ENCODE data around the gene PSORS1C2. TPM values are rescaled to one million over a fixed set of nuclear protein-coding genes. Genes with fewer than 3 reads are reported as not detected.

The PSORS1C2 gene
- polyA plus RNA-seq, 1 of the 3 experiments (the other 2 are of a cell fraction): not detected

GRCh38 chr6:31090275-31090972, 48.4 kb downstream of the PSORS1C2 start (continued):
- TF ChIP-seq, protein P1, sequence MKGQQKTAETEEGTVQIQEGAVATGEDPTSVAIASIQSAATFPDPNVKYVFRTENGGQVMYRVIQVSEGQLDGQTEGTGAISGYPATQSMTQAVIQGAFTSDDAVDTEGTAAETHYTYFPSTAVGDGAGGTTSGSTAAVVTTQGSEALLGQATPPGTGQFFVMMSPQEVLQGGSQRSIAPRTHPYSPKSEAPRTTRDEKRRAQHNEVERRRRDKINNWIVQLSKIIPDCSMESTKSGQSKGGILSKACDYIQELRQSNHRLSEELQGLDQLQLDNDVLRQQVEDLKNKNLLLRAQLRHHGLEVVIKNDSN (IDR thresholded peaks at IDR 0.05; ENCODE audit: borderline replicate concordance, low read depth): no peak
- TF ChIP-seq GATA2 (CRISPR knock-in tag; IDR thresholded peaks at IDR 0.05): no peak
- TF ChIP-seq, protein P2, sequence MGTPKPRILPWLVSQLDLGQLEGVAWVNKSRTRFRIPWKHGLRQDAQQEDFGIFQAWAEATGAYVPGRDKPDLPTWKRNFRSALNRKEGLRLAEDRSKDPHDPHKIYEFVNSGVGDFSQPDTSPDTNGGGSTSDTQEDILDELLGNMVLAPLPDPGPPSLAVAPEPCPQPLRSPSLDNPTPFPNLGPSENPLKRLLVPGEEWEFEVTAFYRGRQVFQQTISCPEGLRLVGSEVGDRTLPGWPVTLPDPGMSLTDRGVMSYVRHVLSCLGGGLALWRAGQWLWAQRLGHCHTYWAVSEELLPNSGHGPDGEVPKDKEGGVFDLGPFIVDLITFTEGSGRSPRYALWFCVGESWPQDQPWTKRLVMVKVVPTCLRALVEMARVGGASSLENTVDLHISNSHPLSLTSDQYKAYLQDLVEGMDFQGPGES (IDR thresholded peaks at IDR 0.05; ENCODE audit: low read depth, low read length): no peak
- TF ChIP-seq FOXM1 (IDR thresholded peaks at IDR 0.05; ENCODE audit: low read depth): no peak
- no peak for TF ChIP-seq ZBTB33 (IDR thresholded peaks at IDR 0.05; ENCODE audit: borderline replicate concordance, low read depth)

Small RNAs within 50 kb of the gene (small RNA-seq; reads per million reads assigned to genes)
- gene POLR2LP1: 0 reads per million in 7 experiments

Other genes starting within 250 kb of the PSORS1C2 start
- 30.7 and 34.9 TPM in 2 replicates for gene GTF2H4, start 230.9 kb downstream of the PSORS1C2 start, polyA plus RNA-seq (2012; rRNA removed)
- 31.2 TPM in 2 replicates for gene VARS2, start 224.8 kb downstream of the PSORS1C2 start, polyA plus RNA-seq (2012; rRNA removed)
- gene SFTA2, start 206.9 kb downstream of the PSORS1C2 start, polyA plus RNA-seq (2012; rRNA removed): not detected in 2 replicates
- not detected in 2 replicates for gene MUCL3, start 198.1 kb downstream of the PSORS1C2 start, polyA plus RNA-seq (2012; rRNA removed)
- gene MUC21, start 155.3 kb downstream of the PSORS1C2 start, polyA plus RNA-seq (2012; rRNA removed): not detected in 2 replicates
- gene MUC22, start 128.6 kb downstream of the PSORS1C2 start, polyA plus RNA-seq (2012; rRNA removed): 0.12 and 0.13 TPM in 2 replicates
- not detected in 2 replicates for gene C6orf15, start 26.5 kb downstream of the PSORS1C2 start, polyA plus RNA-seq (2012; rRNA removed)
- 3.0 and 3.1 TPM in 2 replicates for gene PSORS1C1, start 24.3 kb downstream of the PSORS1C2 start, polyA plus RNA-seq (2012; rRNA removed)
- 0.02 TPM in 1 of 2 replicates, not detected in the other for gene CDSN, start 18.6 kb downstream of the PSORS1C2 start, polyA plus RNA-seq (2012; rRNA removed)
- 15.5 and 18.7 TPM in 2 replicates for gene CCHCR1, start 18.7 kb upstream of the PSORS1C2 start, polyA plus RNA-seq (2012; rRNA removed)
- 7.0 and 9.3 TPM in 2 replicates for gene TCF19, start 19.5 kb upstream of the PSORS1C2 start, polyA plus RNA-seq (2012; rRNA removed)
- not detected in 2 replicates for gene POU5F1, start 31.6 kb upstream of the PSORS1C2 start, polyA plus RNA-seq (2012; rRNA removed)
- gene HLA-C, start 133.0 kb upstream of the PSORS1C2 start, polyA plus RNA-seq (2012; rRNA removed): 390 and 434 TPM in 2 replicates
- 18.7 and 18.9 TPM in 2 replicates for gene HLA-B, start 218.1 kb upstream of the PSORS1C2 start, polyA plus RNA-seq (2012; rRNA removed)